H1 (cell line): Measurements from ENCODE around the gene SLC25A42. TPM values are rescaled to one million over a fixed set of nuclear protein-coding genes. Genes with fewer than 3 reads are reported as not detected.

Source experiments
- CTCF ChIA-PET: fragments of 300-600 bp; sonication (Branson Sonifier 250); formaldehyde crosslinking; loops from one replicate; lab custom pipeline; 2021; ENCODE audit not compliant: partially characterized antibody; lab: Charles Lee
- POLR2A ChIA-PET: fragments of 300-600 bp; sonication (Branson Sonifier 250); formaldehyde crosslinking; loops from one replicate; lab custom pipeline; 2021; ENCODE audit warnings: inconsistent platforms; ENCODE audit not compliant: partially characterized antibody; lab: Charles Lee
- DNase-seq, 2 experiments: peaks; one replicate each; pipeline versions ENCODE4 v3.0.0 to v3.0.0-alpha.2; 2010 to 2022; ENCODE audit warnings: low spot score in 2 of 2, low read depth in 1 of 2, mixed read lengths in 1 of 2
- FAIRE-seq: peaks from 2 replicates; lab custom pipeline; 2011; peaks lifted over from hg19 to GRCh38; lab: Jason Lieb, UNC
- H2AFZ ChIP-seq: 2 replicates; pipeline ENCODE4 v1.8.1; 2012; ENCODE audit warnings: low read length, inconsistent platforms
- H2AK5ac ChIP-seq: 2 replicates; pipeline ENCODE4 v1.6.1; 2013; ENCODE audit warnings: low read depth, low read length
- H2BK120ac ChIP-seq: replicated peaks from 2 replicates; pipeline ENCODE3; 2013; ENCODE audit warnings: low read depth, low read length, inconsistent platforms
- H2BK12ac ChIP-seq: 2 replicates; pipeline ENCODE4 v1.6.1; 2013; ENCODE audit warnings: low read depth, low read length
- H2BK15ac ChIP-seq: 2 replicates; pipeline ENCODE4 v1.6.1; 2013; ENCODE audit warnings: low read length
- H2BK20ac ChIP-seq: 2 replicates; pipeline ENCODE4 v1.6.1; 2013; ENCODE audit warnings: low read length
- H2BK5ac ChIP-seq: 2 replicates; pipeline ENCODE4 v1.6.1; 2013; ENCODE audit warnings: low read depth, low read length
- H3K14ac ChIP-seq: 2 replicates; pipeline ENCODE4 v1.6.1; 2013; ENCODE audit warnings: inconsistent platforms; ENCODE audit not compliant: insufficient read length
- H3K18ac ChIP-seq: 2 replicates; pipeline ENCODE4 v1.6.1; 2013; ENCODE audit warnings: low read length; ENCODE audit errors: extremely low read depth
- H3K23ac ChIP-seq: 2 replicates; pipeline ENCODE4 v1.6.1; 2013; ENCODE audit warnings: inconsistent platforms; ENCODE audit not compliant: insufficient read length
- H3K23me2 ChIP-seq: 2 replicates; pipeline ENCODE4 v1.6.1; 2013; ENCODE audit warnings: low read depth, low read length
- H3K27ac ChIP-seq: 2 replicates; pipeline ENCODE4 v1.6.1; 2011; ENCODE audit warnings: low read depth, low read length, inconsistent platforms
- H3K27me3 ChIP-seq, 4 experiments: replicated peaks in 1 of 4; 1 replicate in 1 of 4; 2 replicates in 3 of 4; pipeline versions ENCODE4 v1.6.1 to v1.8.1; 2011 to 2013; ENCODE audit warnings: low read length in 3 of 4, mild to moderate bottlenecking in 3 of 4, inconsistent platforms in 2 of 4, mixed read lengths in 2 of 4, moderate library complexity in 1 of 4; ENCODE audit not compliant: control insufficient read depth in 3 of 4, insufficient read depth in 3 of 4; ENCODE audit errors: extremely low read depth in 1 of 4
- H3K36me3 ChIP-seq, 4 experiments: 2 replicates each; pipeline versions ENCODE4 v1.6.1 to v1.8.1; 2011 to 2013; ENCODE audit warnings: mild to moderate bottlenecking in 4 of 4, low read length in 3 of 4, moderate library complexity in 2 of 4, control low read depth in 1 of 4, inconsistent platforms in 1 of 4; ENCODE audit not compliant: insufficient read depth in 4 of 4, control insufficient read depth in 2 of 4
- H3K4ac ChIP-seq: replicated peaks from 2 replicates; pipeline ENCODE3; 2013; ENCODE audit warnings: low read length, low read depth, mixed read lengths, inconsistent platforms; ENCODE audit not compliant: insufficient read length
- H3K4me1 ChIP-seq, 4 experiments: replicated peaks in 1 of 4; 1 replicate in 1 of 4; 2 replicates in 3 of 4; pipeline versions ENCODE4 v1.6.1 to v1.8.1; 2011 to 2013; ENCODE audit warnings: low read length in 3 of 4, inconsistent platforms in 2 of 4, mixed read lengths in 1 of 4; ENCODE audit not compliant: insufficient read depth in 4 of 4, control insufficient read depth in 3 of 4
- H3K4me2 ChIP-seq, 2 experiments: 2 replicates each; pipeline versions ENCODE4 v1.6.1 to v1.8.1; 2011 to 2013; ENCODE audit warnings: low read depth in 2 of 2, low read length in 2 of 2, control low read depth in 1 of 2, inconsistent platforms in 1 of 2, mild to moderate bottlenecking in 1 of 2; ENCODE audit not compliant: insufficient read depth in 1 of 2
- H3K4me3 ChIP-seq, 4 experiments: fragments of 200-600, 300-600 bp in 1 of 4; sonication (generic), shearing (Covaris generic), sonication (Bioruptor Twin) in 1 of 4; 2 replicates each; pipeline versions ENCODE4 v1.5.1 to v1.8.1; 2011 to 2016; ENCODE audit warnings: low read length in 4 of 4, low read depth in 3 of 4, control low read depth in 2 of 4, inconsistent platforms in 2 of 4, mild to moderate bottlenecking in 2 of 4, mixed read lengths in 1 of 4, moderate library complexity in 1 of 4; ENCODE audit not compliant: insufficient read depth in 2 of 4; ENCODE audit errors: extremely low read depth in 1 of 4
- H3K56ac ChIP-seq: replicated peaks from 2 replicates; pipeline ENCODE3; 2013; ENCODE audit warnings: low read depth, mild to moderate bottlenecking, mixed read lengths, low read length, inconsistent platforms; ENCODE audit not compliant: insufficient read length
- H3K79me1 ChIP-seq: 2 replicates; pipeline ENCODE4 v1.6.1; 2013; ENCODE audit warnings: low read depth, low read length, control low read depth
- H3K79me2 ChIP-seq, 2 experiments: 2 replicates each; pipeline versions ENCODE4 v1.6.1 to v1.8.1; 2012 to 2013; ENCODE audit warnings: low read length in 2 of 2, mild to moderate bottlenecking in 2 of 2, inconsistent platforms in 1 of 2; ENCODE audit not compliant: insufficient read depth in 2 of 2, control insufficient read depth in 1 of 2
- H3K9ac ChIP-seq, 4 experiments: replicated peaks in 1 of 4; 1 replicate in 1 of 4; 2 replicates in 3 of 4; pipeline versions ENCODE4 v1.6.1 to v1.8.1; 2011 to 2013; ENCODE audit warnings: low read depth in 3 of 4, low read length in 3 of 4, control low read depth in 2 of 4, mild to moderate bottlenecking in 2 of 4, moderate library complexity in 2 of 4, inconsistent platforms in 1 of 4; ENCODE audit errors: extremely low read depth in 1 of 4
- H3K9me3 ChIP-seq, 2 experiments: 2 replicates each; pipeline versions ENCODE4 v1.6.1 to v1.8.1; 2012 to 2013; ENCODE audit warnings: mild to moderate bottlenecking in 2 of 2, moderate library complexity in 2 of 2, control low read depth in 1 of 2, inconsistent platforms in 1 of 2, low read depth in 1 of 2, low read length in 1 of 2, mixed read lengths in 1 of 2; ENCODE audit not compliant: insufficient read depth in 2 of 2
- H4K20me1 ChIP-seq, 2 experiments: replicated peaks in 1 of 2; 2 replicates each; pipeline versions ENCODE3 to v1.8.1; 2011 to 2013; ENCODE audit warnings: inconsistent platforms in 2 of 2, low read length in 2 of 2, mild to moderate bottlenecking in 1 of 2; ENCODE audit not compliant: insufficient read depth in 2 of 2, control insufficient read depth in 1 of 2
- H4K5ac ChIP-seq: 2 replicates; pipeline ENCODE4 v1.6.1; 2013; ENCODE audit warnings: low read length, low read depth, mixed read lengths, inconsistent platforms; ENCODE audit not compliant: insufficient read length
- H4K8ac ChIP-seq: 2 replicates; pipeline ENCODE4 v1.8.0; 2013; ENCODE audit warnings: mild to moderate bottlenecking, moderate library complexity, low read length, inconsistent platforms; ENCODE audit not compliant: insufficient read depth; ENCODE audit errors: extremely low read depth
- H4K91ac ChIP-seq: replicated peaks from 2 replicates; pipeline ENCODE3; 2013; ENCODE audit warnings: low read length, mixed read lengths, inconsistent platforms; ENCODE audit not compliant: insufficient read length
- ASH2L ChIP-seq: fragments of 200-600, 300-600 bp; sonication (generic); IDR thresholded peaks from one replicate; pipeline ENCODE4 v1.7.1; 2017; ENCODE audit warnings: low read length
- BRCA1 ChIP-seq: IDR thresholded peaks from 2 replicates; pipeline ENCODE4 v1.6.1; 2012; ENCODE audit warnings: low read depth, low read length, improper control_type of control experiment
- EP300 ChIP-seq, 2 experiments: IDR thresholded peaks; 1 replicate in 1 of 2; 2 replicates in 1 of 2; pipeline ENCODE4 v1.6.1; 2011 to 2012; ENCODE audit warnings: low read depth in 2 of 2, low read length in 2 of 2, mild to moderate bottlenecking in 2 of 2, borderline replicate concordance in 1 of 2, inconsistent platforms in 1 of 2, moderate library complexity in 1 of 2
- JUN ChIP-seq: IDR thresholded peaks from 2 replicates; pipeline ENCODE4 v1.6.1; 2011; ENCODE audit warnings: low read depth, mild to moderate bottlenecking, improper control_type of control experiment, low read length
- KDM1A ChIP-seq: fragments of 200-600, 300-600 bp; sonication (generic); IDR thresholded peaks from 2 replicates; pipeline ENCODE4 v1.7.1; 2016; ENCODE audit warnings: mild to moderate bottlenecking, low read length, borderline replicate concordance
- POU5F1 ChIP-seq: IDR thresholded peaks from 2 replicates; pipeline ENCODE4 v1.6.1; 2011; ENCODE audit warnings: low read depth, mild to moderate bottlenecking, low read length, moderate library complexity
- RXRA ChIP-seq: IDR thresholded peaks from 2 replicates; pipeline ENCODE4 v1.6.1; 2011; ENCODE audit warnings: low read depth, mild to moderate bottlenecking, low read length, moderate library complexity; ENCODE audit not compliant: insufficient read depth
- SUZ12 ChIP-seq: fragments of 200-600 bp; sonication (generic); IDR thresholded peaks from 2 replicates; pipeline ENCODE4 v1.6.1; 2012; ENCODE audit warnings: mild to moderate bottlenecking, inconsistent platforms, low read length, moderate library complexity, mixed read lengths
- WGBS, 2 experiments: shearing (Covaris generic) in 1 of 2; methylation state at CpG; one replicate each; pipeline versions ENCODE4 v1.1.6 to v1.1.7; 2013 to 2015; ENCODE audit warnings: low lambda C conversion rate in 2 of 2, mixed read lengths in 2 of 2, inconsistent platforms in 1 of 2, low coverage in 1 of 2, missing lambda C conversion rate in 1 of 2; ENCODE audit not compliant: insufficient replicate concordance in 2 of 2, insufficient coverage in 1 of 2, insufficient read length in 1 of 2; ENCODE audit errors: extremely low coverage in 1 of 2, missing lambda C conversion rate in 1 of 2; 5-methylcytosine and 5-hydroxymethylcytosine counted together
- polyA plus RNA-seq, 7 experiments: library from polyadenylated mRNA; depleted of rRNA in 3 of 7; stranded (reverse) in 5 of 7; unstranded in 2 of 7; fragments of >200 nt in 5 of 7; fragments of 200-250 nt in 2 of 7; gene quantifications; 1 replicate in 5 of 7; 2 replicates in 1 of 7; 4 replicates in 1 of 7; pipeline versions ENCODE4 v1.2.1 to v1.2.3, GENCODE V29; 2011 to 2013; ENCODE audit warnings: missing spikeins in 2 of 7, mixed read lengths in 2 of 7
- total RNA-seq: library from RNA; stranded (reverse); fragmentation: NEBNext Ultra II Directional; extraction: Animal tissue kit (Norgen Biotek cat#: 25700); gene quantifications from 2 replicates; pipeline ENCODE4 v1.2.1, GENCODE V29; 2021
- TF ChIP-seq, protein P1 (sequence below), 3 experiments: IDR thresholded peaks; 1 replicate in 2 of 3; 2 replicates in 1 of 3; pipeline versions ENCODE4 v1.5.1 to v1.6.1; 2011; ENCODE audit warnings: low read length in 3 of 3, mild to moderate bottlenecking in 3 of 3, inconsistent platforms in 2 of 3, low read depth in 1 of 3, moderate library complexity in 1 of 3; ENCODE audit not compliant: insufficient read depth in 1 of 3; ENCODE audit errors: control extremely low read depth in 1 of 3
- TF ChIP-seq, protein P2 (sequence below): IDR thresholded peaks from 2 replicates; pipeline ENCODE4 v1.6.1; 2011; ENCODE audit warnings: low read length, improper control_type of control experiment

SLC25A42 gene
- total and polyA plus RNA-seq, 2 of the 8 experiments (the other 6 are each of a cell fraction or from before 2014, with no cell fraction given): 5.9 to 6.2 TPM

DNA sequence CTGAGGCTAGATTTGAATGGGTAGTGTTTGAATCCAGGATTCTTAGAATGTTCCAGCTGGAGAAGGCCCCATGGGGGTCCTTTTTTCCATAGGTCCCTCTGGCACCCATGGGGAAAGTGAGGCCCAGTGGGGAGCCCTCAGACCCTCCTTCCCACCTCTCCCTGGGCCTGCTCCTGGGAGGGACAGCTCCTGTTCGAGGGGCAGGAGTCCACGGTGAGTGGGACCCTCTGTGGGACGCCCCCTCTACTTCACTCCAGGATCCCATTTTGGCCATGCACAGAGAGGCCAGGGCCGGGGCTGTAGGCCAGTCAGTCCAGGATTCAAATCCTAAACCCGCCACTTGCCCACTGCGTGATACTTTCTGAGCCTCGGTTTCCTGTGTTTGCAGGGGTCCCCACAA is 98.7 kb downstream of the SLC25A42 start:
- Histone ChIP-seq H4K20me1 (no peaks in the 10 kb centered on the region), H4K8ac (no peak overlapping the region), H4K91ac (no peak overlapping the region), H3K14ac (no peak overlapping the region), H3K56ac (no peak overlapping the region), H3K79me2 (no peaks in the 10 kb centered on the region), H3K4me2 (no peak overlapping the region), H2BK120ac (no peak overlapping the region), H2AFZ (no peak overlapping the region), H3K27me3 (no peaks in the 10 kb centered on the region; a peak in 1 of 7 replicates), H2BK5ac (no peak overlapping the region), H3K4me1 (peaks cover 0 to 8% (median 5%) of the 10 kb centered on the region in 4 experiments; a peak in 3 of 7 replicates), H3K9me3 (no peaks in the 10 kb centered on the region), H2BK12ac (no peak overlapping the region), H2BK20ac (no peak overlapping the region), H3K9ac (no peak overlapping the region), H2AK5ac (no peak overlapping the region), H3K79me1 (no peaks in the 10 kb centered on the region), H3K4me3 (no peak overlapping the region), H4K5ac (no peak overlapping the region), H3K23me2 (peaks cover 4% of the 10 kb centered on the region; the same call in 1 of the 2 replicates), H2BK15ac (no peak overlapping the region), H3K27ac (no peak overlapping the region), H3K36me3 (no peaks in the 10 kb centered on the region), H3K23ac (no peak overlapping the region), H3K18ac (no peak overlapping the region), H3K4ac (no peak overlapping the region)
- ChIA-PET POLR2A (interaction anchor here (9.4 kb wide), 1 partner anchor 10 kb away, joined by 133 read pairs; the partner anchor contains the start of gene MEF2B), CTCF (interaction anchor here (0.8 to 11.9 kb wide), 2 partner anchors 12 to 33 kb away, joined by 3 to 109 read pairs; no protein-coding TSS in a partner anchor)
- TF ChIP-seq EP300 (IDR thresholded peaks at IDR 0.05; ENCODE audit: borderline replicate concordance in 1 of 2, low read depth in 2 of 2, low read length in 2 of 2) (no peak), BRCA1 (no peak), KDM1A (no peak), SUZ12 (no peak), JUN (no peak), POU5F1 (no peak), RXRA (no peak), ASH2L (no peak)
- TF ChIP-seq, protein P1, sequence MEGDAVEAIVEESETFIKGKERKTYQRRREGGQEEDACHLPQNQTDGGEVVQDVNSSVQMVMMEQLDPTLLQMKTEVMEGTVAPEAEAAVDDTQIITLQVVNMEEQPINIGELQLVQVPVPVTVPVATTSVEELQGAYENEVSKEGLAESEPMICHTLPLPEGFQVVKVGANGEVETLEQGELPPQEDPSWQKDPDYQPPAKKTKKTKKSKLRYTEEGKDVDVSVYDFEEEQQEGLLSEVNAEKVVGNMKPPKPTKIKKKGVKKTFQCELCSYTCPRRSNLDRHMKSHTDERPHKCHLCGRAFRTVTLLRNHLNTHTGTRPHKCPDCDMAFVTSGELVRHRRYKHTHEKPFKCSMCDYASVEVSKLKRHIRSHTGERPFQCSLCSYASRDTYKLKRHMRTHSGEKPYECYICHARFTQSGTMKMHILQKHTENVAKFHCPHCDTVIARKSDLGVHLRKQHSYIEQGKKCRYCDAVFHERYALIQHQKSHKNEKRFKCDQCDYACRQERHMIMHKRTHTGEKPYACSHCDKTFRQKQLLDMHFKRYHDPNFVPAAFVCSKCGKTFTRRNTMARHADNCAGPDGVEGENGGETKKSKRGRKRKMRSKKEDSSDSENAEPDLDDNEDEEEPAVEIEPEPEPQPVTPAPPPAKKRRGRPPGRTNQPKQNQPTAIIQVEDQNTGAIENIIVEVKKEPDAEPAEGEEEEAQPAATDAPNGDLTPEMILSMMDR (IDR thresholded peaks at IDR 0.05; ENCODE audit: control extremely low read depth in 1 of 3, insufficient read depth in 1 of 3, low read depth in 1 of 3, low read length in 3 of 3): no peak
- TF ChIP-seq, protein P2, sequence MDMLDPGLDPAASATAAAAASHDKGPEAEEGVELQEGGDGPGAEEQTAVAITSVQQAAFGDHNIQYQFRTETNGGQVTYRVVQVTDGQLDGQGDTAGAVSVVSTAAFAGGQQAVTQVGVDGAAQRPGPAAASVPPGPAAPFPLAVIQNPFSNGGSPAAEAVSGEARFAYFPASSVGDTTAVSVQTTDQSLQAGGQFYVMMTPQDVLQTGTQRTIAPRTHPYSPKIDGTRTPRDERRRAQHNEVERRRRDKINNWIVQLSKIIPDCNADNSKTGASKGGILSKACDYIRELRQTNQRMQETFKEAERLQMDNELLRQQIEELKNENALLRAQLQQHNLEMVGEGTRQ: no peak
- no peak for DNase-seq
- FAIRE-seq: no peak
- WGBS, 2 experiments: 95% methylated on average over 7 of the region's 7 CpGs; no CpG with 5 or more reads in 1 of the 2 experiments
